GM19324 (cell line): Measurements from ENCODE around the gene ECHDC3.

Source experiments
- ATAC-seq: cut with Tn5 transposase; IDR thresholded peaks from one replicate; pipeline ENCODE4 v1.9.1; 2021; ENCODE audit warnings: mild to moderate bottlenecking, moderate library complexity; ENCODE audit not compliant: unreplicated experiment, low FRiP score

ECHDC3 gene

GRCh38 chr10:11808808-11809207 lies 66.6 kb downstream of the ECHDC3 start:
- no peak for ATAC-seq

GRCh38 chr10:11810313-11810766 lies 68.2 kb downstream of the ECHDC3 start:
- ATAC-seq: no peak

GRCh38 chr10:11810973-11811372 lies 68.8 kb downstream of the ECHDC3 start:
- ATAC-seq: no peak

GRCh38 chr10:11813177-11813576 lies 71.0 kb downstream of the ECHDC3 start:
- ATAC-seq: no peak
